ENCODE data around the gene PDCD6IP. TPM values are rescaled to one million over a fixed set of nuclear protein-coding genes. Genes with fewer than 3 reads are reported as not detected.
"Not testable (repeated sequence)": the region's sequence is repeated elsewhere in the genome, so short reads cannot be mapped to it uniquely, and the experiment has no call there.

Gene PDCD6IP
- polyA plus RNA-seq, 4 donors: 40.6 to 125 (median 64.9) TPM

DNA sequence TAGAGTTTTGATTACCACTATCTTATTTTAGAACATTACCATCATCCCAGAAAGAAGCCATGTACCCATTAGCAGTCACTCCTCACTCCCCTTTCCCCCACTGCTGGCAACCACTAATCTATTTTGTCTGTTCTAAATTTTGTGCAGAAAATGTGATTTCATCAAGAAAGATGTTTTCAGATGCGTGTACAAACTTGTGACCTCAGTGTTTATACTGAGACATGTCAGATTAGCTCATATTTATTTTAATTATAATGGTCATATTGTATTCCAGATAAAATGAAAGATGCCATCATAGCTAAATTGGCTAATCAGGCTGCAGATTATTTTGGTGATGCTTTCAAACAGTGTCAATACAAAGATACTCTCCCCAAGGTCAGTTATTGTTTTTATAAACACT is 27.8 kb downstream of the PDCD6IP start:
- Histone ChIP-seq H3K27ac (ENCODE audit: low read depth in 1 of 3, low read length in 2 of 3) (no peak overlapping the region), H3K27me3 (ENCODE audit: control insufficient read depth in 3 of 3, insufficient read depth in 3 of 3, low read length in 3 of 3) (no peaks in the 10 kb centered on the region), H3K4me3 (ENCODE audit: low read depth in 1 of 3, low read length in 3 of 3) (no peak overlapping the region), H3K36me3 (ENCODE audit: control insufficient read depth in 3 of 3, insufficient read depth in 2 of 3, low read depth in 1 of 3, low read length in 3 of 3) (peaks cover 10 to 12% (median 12%) of the 10 kb centered on the region in 3 donors), H3K9me3 (ENCODE audit: control insufficient read depth in 2 of 2, insufficient read depth in 1 of 2, low read depth in 1 of 2, low read length in 1 of 2) (no peaks in the 10 kb centered on the region), H3K4me1 (ENCODE audit: control insufficient read depth in 3 of 3, insufficient read depth in 2 of 3, low read depth in 1 of 3, low read length in 2 of 3) (no peaks in the 10 kb centered on the region)
- 80 to 98% (median 93%) methylated on average over 1 of the region's 1 CpG for WGBS, 3 donors
- FAIRE-seq: no peak
- DNase-seq: no peak

DNA sequence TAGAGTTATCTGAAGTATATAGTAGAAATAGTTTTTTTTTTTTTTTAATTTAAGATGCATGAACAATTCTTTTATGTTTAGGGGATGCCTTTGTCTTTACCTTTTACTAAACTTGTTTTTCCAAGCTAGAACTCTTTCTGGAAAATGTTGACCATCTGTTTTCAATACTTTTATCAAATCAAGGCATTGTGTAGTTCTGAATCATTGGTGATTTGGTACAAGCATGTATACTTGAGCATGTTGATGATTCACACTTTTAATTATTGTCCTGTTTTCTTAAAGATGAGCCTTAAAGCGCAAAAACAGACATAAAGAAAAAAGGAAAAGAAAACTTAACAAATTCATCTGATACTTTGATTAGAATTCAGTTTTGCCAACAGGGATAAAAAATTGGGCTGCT is 28.3 kb downstream of the PDCD6IP start:
- H3K4me3 ChIP-seq (ENCODE audit: low read depth in 1 of 3, low read length in 3 of 3): no peak overlapping the region
- H3K9me3 ChIP-seq (ENCODE audit: control insufficient read depth in 2 of 2, insufficient read depth in 1 of 2, low read depth in 1 of 2, low read length in 1 of 2): no peaks in the 10 kb centered on the region
- no peaks in the 10 kb centered on the region for H3K4me1 ChIP-seq (ENCODE audit: control insufficient read depth in 3 of 3, insufficient read depth in 2 of 3, low read depth in 1 of 3, low read length in 2 of 3)
- DNase-seq (no peak), FAIRE-seq (peak; percentile 61)
- no peaks in the 10 kb centered on the region for H3K27me3 ChIP-seq (ENCODE audit: control insufficient read depth in 3 of 3, insufficient read depth in 3 of 3, low read length in 3 of 3)
- no peak overlapping the region for H3K27ac ChIP-seq (ENCODE audit: low read depth in 1 of 3, low read length in 2 of 3)
- peaks cover 11 to 12% (median 12%) of the 10 kb centered on the region in 3 donors for H3K36me3 ChIP-seq (ENCODE audit: control insufficient read depth in 3 of 3, insufficient read depth in 2 of 3, low read depth in 1 of 3, low read length in 3 of 3)
- 98 to 100% (median 100%) methylated on average over 1 of the region's 1 CpG for WGBS, 3 donors

DNA sequence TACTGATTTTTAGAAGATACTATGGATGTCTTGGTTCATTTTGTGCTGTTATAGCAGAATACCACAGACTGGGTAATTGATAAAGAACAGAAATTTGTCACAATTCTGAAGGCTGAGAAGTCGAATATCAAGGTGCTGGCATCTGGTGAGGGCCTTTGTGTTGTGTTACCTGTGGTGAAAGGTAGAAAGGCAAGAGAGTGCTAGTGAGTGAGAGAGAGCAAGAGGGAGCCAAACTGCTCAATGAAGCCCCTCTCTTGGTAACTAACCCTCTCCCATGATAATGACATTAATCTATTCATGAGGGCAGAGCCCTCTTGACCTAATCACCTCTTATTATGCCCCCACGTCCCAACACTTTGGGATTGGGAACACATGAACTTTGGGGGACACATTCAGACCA is 31.3 kb downstream of the PDCD6IP start:
- DNase-seq (no peak), FAIRE-seq (no peak)
- Histone ChIP-seq H3K4me3 (ENCODE audit: low read depth in 1 of 3, low read length in 3 of 3) (no peak overlapping the region), H3K27ac (ENCODE audit: low read depth in 1 of 3, low read length in 2 of 3) (no peak overlapping the region), H3K9me3 (ENCODE audit: control insufficient read depth in 2 of 2, insufficient read depth in 1 of 2, low read depth in 1 of 2, low read length in 1 of 2) (no peaks in the 10 kb centered on the region), H3K4me1 (ENCODE audit: control insufficient read depth in 3 of 3, insufficient read depth in 2 of 3, low read depth in 1 of 3, low read length in 2 of 3) (no peaks in the 10 kb centered on the region), H3K27me3 (ENCODE audit: control insufficient read depth in 3 of 3, insufficient read depth in 3 of 3, low read length in 3 of 3) (no peaks in the 10 kb centered on the region), H3K36me3 (ENCODE audit: control insufficient read depth in 3 of 3, insufficient read depth in 2 of 3, low read depth in 1 of 3, low read length in 3 of 3) (peaks cover 2 to 12% (median 3%) of the 10 kb centered on the region in 3 donors)
- 88 to 96% (median 94%) methylated on average over 2 of the region's 2 CpGs for WGBS, 3 donors

DNA sequence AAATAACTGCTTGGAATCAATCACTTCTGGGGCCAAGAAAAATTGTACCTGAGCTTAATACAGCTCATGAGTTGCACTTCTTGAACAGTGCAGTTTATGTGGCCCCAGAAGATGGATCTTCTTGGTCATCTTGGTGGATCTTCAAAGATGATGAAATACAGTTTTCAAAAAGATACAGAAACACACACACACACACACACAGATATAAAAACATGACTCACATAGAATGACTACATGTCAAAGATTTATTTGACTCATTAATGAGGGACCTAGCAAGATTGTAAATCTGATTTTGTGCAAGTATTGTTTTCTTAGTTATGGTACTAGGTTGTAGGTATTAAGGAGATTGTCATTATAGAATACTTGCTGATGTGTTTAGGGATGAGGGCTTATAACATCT is 32.6 kb downstream of the PDCD6IP start:
- peaks cover 3 to 17% (median 7%) of the 10 kb centered on the region in 3 donors for H3K36me3 ChIP-seq (ENCODE audit: control insufficient read depth in 3 of 3, insufficient read depth in 2 of 3, low read depth in 1 of 3, low read length in 3 of 3)
- FAIRE-seq (no peak), DNase-seq (no peak)
- no peak overlapping the region for H3K4me3 ChIP-seq (ENCODE audit: low read depth in 1 of 3, low read length in 3 of 3)
- no peaks in the 10 kb centered on the region for H3K9me3 ChIP-seq (ENCODE audit: control insufficient read depth in 2 of 2, insufficient read depth in 1 of 2, low read depth in 1 of 2, low read length in 1 of 2)
- H3K27ac ChIP-seq (ENCODE audit: low read depth in 1 of 3, low read length in 2 of 3): no peak overlapping the region
- no peaks in the 10 kb centered on the region for H3K27me3 ChIP-seq (ENCODE audit: control insufficient read depth in 3 of 3, insufficient read depth in 3 of 3, low read length in 3 of 3)
- H3K4me1 ChIP-seq (ENCODE audit: control insufficient read depth in 3 of 3, insufficient read depth in 2 of 3, low read depth in 1 of 3, low read length in 2 of 3): no peaks in the 10 kb centered on the region

DNA sequence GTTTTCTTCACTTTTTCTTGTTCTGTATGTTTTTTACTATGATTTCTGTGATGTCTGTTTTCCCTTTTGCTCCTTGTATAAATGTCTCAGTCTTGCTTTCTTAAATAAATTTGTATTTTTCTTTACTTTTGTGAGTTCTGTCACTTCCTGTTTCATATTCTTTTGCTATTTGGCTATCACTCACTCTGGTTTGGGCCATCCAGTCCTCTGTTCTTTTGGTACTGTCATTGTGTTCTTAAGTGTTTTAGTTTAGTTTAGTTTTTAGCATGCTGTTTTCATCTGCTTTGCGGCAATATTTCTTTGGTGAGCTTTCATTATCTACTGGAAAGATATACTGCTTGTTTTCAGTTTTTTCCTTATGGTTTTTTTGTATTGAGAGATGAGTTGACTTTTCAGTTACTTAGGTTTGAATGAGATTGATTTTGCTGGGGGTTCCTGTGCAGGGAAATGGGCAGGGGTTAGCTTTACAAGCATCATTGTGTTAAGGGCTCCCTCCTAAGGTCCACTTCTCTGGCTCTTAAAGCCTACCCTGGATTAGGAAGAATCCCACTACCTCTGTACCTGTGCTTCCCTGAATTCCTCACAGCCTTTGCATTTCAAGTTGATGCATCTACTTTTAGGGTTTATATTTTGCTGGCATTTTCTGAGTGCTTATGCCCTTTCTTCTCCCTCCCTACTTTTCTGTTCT is 35.1 kb downstream of the PDCD6IP start:
- H3K36me3 ChIP-seq (ENCODE audit: control insufficient read depth in 3 of 3, insufficient read depth in 2 of 3, low read depth in 1 of 3, low read length in 3 of 3): peaks cover 2 to 19% (median 14%) of the 10 kb centered on the region in 3 donors
- no peaks in the 10 kb centered on the region for H3K4me1 ChIP-seq (ENCODE audit: control insufficient read depth in 3 of 3, insufficient read depth in 2 of 3, low read depth in 1 of 3, low read length in 2 of 3)
- no peak for FAIRE-seq

DNA sequence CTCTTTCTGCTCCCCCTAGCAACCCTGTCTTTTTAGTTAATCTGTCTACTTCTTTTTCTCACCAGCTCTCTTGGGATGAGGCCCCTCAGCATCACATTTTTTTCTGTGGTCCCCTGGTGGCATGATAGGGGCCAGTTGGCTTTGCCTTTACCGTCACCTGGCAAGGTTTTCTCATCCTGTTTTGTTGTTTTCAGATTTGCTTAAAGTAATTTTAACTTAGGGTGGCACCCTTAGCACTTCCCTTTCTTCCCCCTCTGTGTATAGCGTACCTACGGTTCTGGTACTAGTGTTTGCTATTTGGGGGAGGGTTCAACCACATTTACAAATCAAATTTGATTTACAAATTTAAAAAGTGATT is 35.6 kb downstream of the PDCD6IP start:
- Histone ChIP-seq H3K36me3 (ENCODE audit: control insufficient read depth in 3 of 3, insufficient read depth in 2 of 3, low read depth in 1 of 3, low read length in 3 of 3) (peaks cover 0 to 18% (median 18%) of the 10 kb centered on the region in 3 donors), H3K4me3 (ENCODE audit: low read depth in 1 of 3, low read length in 3 of 3) (no peak overlapping the region), H3K27me3 (ENCODE audit: control insufficient read depth in 3 of 3, insufficient read depth in 3 of 3, low read length in 3 of 3) (no peaks in the 10 kb centered on the region), H3K9me3 (ENCODE audit: control insufficient read depth in 2 of 2, insufficient read depth in 1 of 2, low read depth in 1 of 2, low read length in 1 of 2) (peaks cover 0 to 2% of the 10 kb centered on the region in 2 donors), H3K27ac (ENCODE audit: low read depth in 1 of 3, low read length in 2 of 3) (no peak overlapping the region), H3K4me1 (ENCODE audit: control insufficient read depth in 3 of 3, insufficient read depth in 2 of 3, low read depth in 1 of 3, low read length in 2 of 3) (no peaks in the 10 kb centered on the region)
- FAIRE-seq (no peak), DNase-seq (no peak)
- 73 to 94% (median 93%) methylated on average over 3 of the region's 3 CpGs for WGBS, 3 donors

More for the DNA sequence above, 35.1 kb downstream of the PDCD6IP start:
- Histone ChIP-seq H3K9me3 (ENCODE audit: control insufficient read depth in 2 of 2, insufficient read depth in 1 of 2, low read depth in 1 of 2, low read length in 1 of 2) (no peaks in the 10 kb centered on the region), H3K4me3 (ENCODE audit: low read depth in 1 of 3, low read length in 3 of 3) (no peak overlapping the region), H3K27me3 (ENCODE audit: control insufficient read depth in 3 of 3, insufficient read depth in 3 of 3, low read length in 3 of 3) (no peaks in the 10 kb centered on the region), H3K27ac (ENCODE audit: low read depth in 1 of 3, low read length in 2 of 3) (no peak overlapping the region)
- DNase-seq: no peak
- WGBS, 3 donors: 80 to 93% (median 90%) methylated on average over 1 of the region's 1 CpG

DNA sequence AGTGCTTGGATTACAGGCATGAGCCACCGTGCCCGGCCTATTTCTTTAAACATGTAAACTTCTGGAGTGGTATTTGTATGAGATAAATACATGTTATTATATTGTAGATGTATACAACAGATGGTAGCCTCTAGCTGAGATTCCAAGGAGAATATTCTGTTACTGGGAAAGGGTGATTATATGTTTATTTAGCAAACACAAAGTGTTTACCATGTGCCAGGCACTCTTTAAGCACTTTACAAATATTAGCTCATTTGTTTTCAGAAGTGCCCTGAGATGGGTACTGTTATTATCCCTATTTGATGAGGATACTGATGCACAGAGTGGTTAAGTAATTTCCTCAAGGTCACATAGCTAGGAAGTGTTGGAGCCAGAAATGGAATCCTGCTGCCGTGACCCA is 38.8 kb downstream of the PDCD6IP start:
- 90 to 98% (median 92%) methylated on average over 2 of the region's 3 CpGs for WGBS, 3 donors
- H3K9me3 ChIP-seq (ENCODE audit: control insufficient read depth in 2 of 2, insufficient read depth in 1 of 2, low read depth in 1 of 2, low read length in 1 of 2); FAIRE-seq; H3K4me3 ChIP-seq (ENCODE audit: low read depth in 1 of 3, low read length in 3 of 3); DNase-seq; H3K27ac ChIP-seq (ENCODE audit: low read depth in 1 of 3, low read length in 2 of 3); H3K4me1 ChIP-seq (ENCODE audit: control insufficient read depth in 3 of 3, insufficient read depth in 2 of 3, low read depth in 1 of 3, low read length in 2 of 3); H3K27me3 ChIP-seq (ENCODE audit: control insufficient read depth in 3 of 3, insufficient read depth in 3 of 3, low read length in 3 of 3): not testable (repeated sequence)
- peaks cover 0 to 18% (median 13%) of the 10 kb centered on the region in 3 donors for H3K36me3 ChIP-seq (ENCODE audit: control insufficient read depth in 3 of 3, insufficient read depth in 2 of 3, low read depth in 1 of 3, low read length in 3 of 3)

DNA sequence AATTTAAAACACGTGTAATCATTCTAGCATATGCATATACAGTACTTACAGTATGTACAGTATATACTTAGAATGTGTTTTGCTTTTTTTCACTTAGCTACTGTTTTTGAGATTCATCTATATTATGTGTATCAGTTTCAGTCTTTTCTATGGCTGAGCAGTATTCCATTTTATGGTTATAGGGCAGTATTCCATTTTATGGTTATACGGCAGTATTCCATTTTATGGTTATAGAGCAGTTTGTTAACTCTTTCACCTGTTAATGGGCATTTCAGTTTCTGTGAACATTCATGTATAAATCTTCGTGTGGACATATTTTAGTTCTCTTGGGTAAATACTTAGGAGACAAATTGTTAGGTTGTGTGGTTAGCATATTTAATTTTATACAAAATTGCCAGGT is 40.9 kb downstream of the PDCD6IP start:
- Histone ChIP-seq H3K4me3 (ENCODE audit: low read depth in 1 of 3, low read length in 3 of 3) (no peak overlapping the region), H3K9me3 (ENCODE audit: control insufficient read depth in 2 of 2, insufficient read depth in 1 of 2, low read depth in 1 of 2, low read length in 1 of 2) (peaks cover 0 to 2% of the 10 kb centered on the region in 2 donors), H3K27ac (ENCODE audit: low read depth in 1 of 3, low read length in 2 of 3) (no peak overlapping the region), H3K27me3 (ENCODE audit: control insufficient read depth in 3 of 3, insufficient read depth in 3 of 3, low read length in 3 of 3) (no peaks in the 10 kb centered on the region), H3K36me3 (ENCODE audit: control insufficient read depth in 3 of 3, insufficient read depth in 2 of 3, low read depth in 1 of 3, low read length in 3 of 3) (peaks cover 0 to 16% (median 13%) of the 10 kb centered on the region in 3 donors), H3K4me1 (ENCODE audit: control insufficient read depth in 3 of 3, insufficient read depth in 2 of 3, low read depth in 1 of 3, low read length in 2 of 3) (no peaks in the 10 kb centered on the region)
- no peak for DNase-seq
- FAIRE-seq: no peak
- WGBS, 3 donors: 61 to 81% (median 74%) methylated on average over 3 of the region's 3 CpGs

DNA sequence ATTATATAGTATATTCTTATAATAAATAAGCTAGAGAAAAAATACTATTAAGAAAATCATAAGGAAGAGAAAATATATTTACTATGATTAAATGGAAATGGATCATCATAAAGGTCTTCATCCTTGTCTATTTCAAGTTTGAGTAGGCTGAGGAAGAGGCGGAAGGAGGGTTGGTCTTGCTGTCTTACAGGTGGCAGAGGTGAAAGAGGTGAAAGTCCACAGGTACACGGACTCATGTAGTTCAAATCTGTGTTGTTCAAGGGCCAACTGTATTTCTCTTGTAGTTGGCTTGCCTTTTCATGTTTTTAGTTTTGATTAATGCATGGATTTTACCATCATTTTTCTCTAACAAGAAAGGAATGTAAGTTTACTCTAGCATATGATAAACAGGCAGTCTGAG is 41.7 kb downstream of the PDCD6IP start:
- no peak for FAIRE-seq
- Histone ChIP-seq H3K4me3 (ENCODE audit: low read depth in 1 of 3, low read length in 3 of 3) (no peak overlapping the region), H3K27me3 (ENCODE audit: control insufficient read depth in 3 of 3, insufficient read depth in 3 of 3, low read length in 3 of 3) (no peaks in the 10 kb centered on the region), H3K9me3 (ENCODE audit: control insufficient read depth in 2 of 2, insufficient read depth in 1 of 2, low read depth in 1 of 2, low read length in 1 of 2) (peaks cover 0 to 2% of the 10 kb centered on the region in 2 donors), H3K27ac (ENCODE audit: low read depth in 1 of 3, low read length in 2 of 3) (no peak overlapping the region), H3K36me3 (ENCODE audit: control insufficient read depth in 3 of 3, insufficient read depth in 2 of 3, low read depth in 1 of 3, low read length in 3 of 3) (peaks cover under 1 to 19% (median 13%) of the 10 kb centered on the region in 3 donors), H3K4me1 (ENCODE audit: control insufficient read depth in 3 of 3, insufficient read depth in 2 of 3, low read depth in 1 of 3, low read length in 2 of 3) (no peaks in the 10 kb centered on the region)
- 37 to 74% (median 47%) methylated on average over 2 of the region's 2 CpGs for WGBS, 3 donors
- DNase-seq: peak; percentile 20 to 65

All from small intestine (tissue), 7 donors.